ENCODE results near the gene KLHL20. TPM values are rescaled to one million over a fixed set of nuclear protein-coding genes. Genes with fewer than 3 reads are reported as not detected.

KLHL20 gene
- total and polyA plus RNA-seq, 2 of the 13 experiments (the other 11 are each of a cell fraction or from before 2014, with no cell fraction given), result 7.4 to 14.3 TPM

GRCh38 chr1:173824315-173825081 is 109.7 kb downstream of the KLHL20 start, which contains the start of the genes CENPL and DARS2 (continued):
- TF ChIP-seq, protein P1, sequence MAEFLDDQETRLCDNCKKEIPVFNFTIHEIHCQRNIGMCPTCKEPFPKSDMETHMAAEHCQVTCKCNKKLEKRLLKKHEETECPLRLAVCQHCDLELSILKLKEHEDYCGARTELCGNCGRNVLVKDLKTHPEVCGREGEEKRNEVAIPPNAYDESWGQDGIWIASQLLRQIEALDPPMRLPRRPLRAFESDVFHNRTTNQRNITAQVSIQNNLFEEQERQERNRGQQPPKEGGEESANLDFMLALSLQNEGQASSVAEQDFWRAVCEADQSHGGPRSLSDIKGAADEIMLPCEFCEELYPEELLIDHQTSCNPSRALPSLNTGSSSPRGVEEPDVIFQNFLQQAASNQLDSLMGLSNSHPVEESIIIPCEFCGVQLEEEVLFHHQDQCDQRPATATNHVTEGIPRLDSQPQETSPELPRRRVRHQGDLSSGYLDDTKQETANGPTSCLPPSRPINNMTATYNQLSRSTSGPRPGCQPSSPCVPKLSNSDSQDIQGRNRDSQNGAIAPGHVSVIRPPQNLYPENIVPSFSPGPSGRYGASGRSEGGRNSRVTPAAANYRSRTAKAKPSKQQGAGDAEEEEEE (CRISPR knock-in tag; IDR thresholded peaks at IDR 0.05; ENCODE audit: borderline replicate concordance), result 0 out of 2 replicates have a peak, but pooled peaks have one; percentile 46
- TF ChIP-seq HNF1B (CRISPR knock-in tag; IDR thresholded peaks at IDR 0.05) (peak; percentile 36; the same call in 1 of the 2 replicates), WIZ (CRISPR knock-in tag; IDR thresholded peaks at IDR 0.05) (0 out of 2 replicates have a peak, but pooled peaks have one; percentile 29), HNRNPLL (IDR thresholded peaks at IDR 0.05; ENCODE audit: low read depth, low read length, poor library complexity, severe bottlenecking) (peak; percentile 82), FOXP1 (IDR thresholded peaks at IDR 0.05) (no peak), FOXP1 (CRISPR knock-in tag; IDR thresholded peaks at IDR 0.05) (no peak), ZNF7 (CRISPR knock-in tag; IDR thresholded peaks at IDR 0.05) (no peak), ZNF326 (CRISPR knock-in tag; IDR thresholded peaks at IDR 0.05; ENCODE audit: borderline replicate concordance) (no peak), GATA4 (IDR thresholded peaks at IDR 0.05; ENCODE audit: borderline replicate concordance, low read depth) (no peak), ZNF720 (CRISPR knock-in tag; IDR thresholded peaks at IDR 0.05) (no peak), KAT2B (IDR thresholded peaks at IDR 0.05; ENCODE audit: borderline replicate concordance, low read depth, low read length) (no peak), ZNF136 (CRISPR knock-in tag; IDR thresholded peaks at IDR 0.05; ENCODE audit: low read depth) (no peak), ZNF33B (CRISPR knock-in tag; IDR thresholded peaks at IDR 0.05) (no peak), CENPBD1 (CRISPR knock-in tag; IDR thresholded peaks at IDR 0.05; ENCODE audit: borderline replicate concordance, low read depth) (no peak), GPBP1L1 (CRISPR knock-in tag; IDR thresholded peaks at IDR 0.05) (no peak), ZNF432 (CRISPR knock-in tag; IDR thresholded peaks at IDR 0.05; ENCODE audit: borderline replicate concordance) (no peak), CBFB (CRISPR knock-in tag; IDR thresholded peaks at IDR 0.05) (peak; percentile 84), SIN3A (IDR thresholded peaks at IDR 0.05; ENCODE audit: borderline replicate concordance, low read depth, low read length) (peak; percentile 84)
- TF ChIP-seq, protein P2, sequence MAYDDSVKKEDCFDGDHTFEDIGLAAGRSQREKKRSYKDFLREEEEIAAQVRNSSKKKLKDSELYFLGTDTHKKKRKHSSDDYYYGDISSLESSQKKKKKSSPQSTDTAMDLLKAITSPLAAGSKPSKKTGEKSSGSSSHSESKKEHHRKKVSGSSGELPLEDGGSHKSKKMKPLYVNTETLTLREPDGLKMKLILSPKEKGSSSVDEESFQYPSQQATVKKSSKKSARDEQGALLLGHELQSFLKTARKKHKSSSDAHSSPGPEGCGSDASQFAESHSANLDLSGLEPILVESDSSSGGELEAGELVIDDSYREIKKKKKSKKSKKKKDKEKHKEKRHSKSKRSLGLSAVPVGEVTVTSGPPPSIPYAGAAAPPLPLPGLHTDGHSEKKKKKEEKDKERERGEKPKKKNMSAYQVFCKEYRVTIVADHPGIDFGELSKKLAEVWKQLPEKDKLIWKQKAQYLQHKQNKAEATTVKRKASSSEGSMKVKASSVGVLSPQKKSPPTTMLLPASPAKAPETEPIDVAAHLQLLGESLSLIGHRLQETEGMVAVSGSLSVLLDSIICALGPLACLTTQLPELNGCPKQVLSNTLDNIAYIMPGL (CRISPR knock-in tag; IDR thresholded peaks at IDR 0.05; ENCODE audit: borderline replicate concordance in 1 of 2, low read depth in 1 of 2), result peak in 1 of 2 experiments; percentile 76; a peak in 2 of 4 replicates

Data from HepG2 (cell line).